Gastrocnemius medialis (tissue), 4 donors: ENCODE measurements around the gene SERTAD2.
A peak's percentile ranks its signal among the peaks of the same experiment; 100 is the strongest.

Experiments used
- CTCF ChIP-seq, 5 experiments: fragments of 450-650 bp in 3 of 5; fragments of 200-600 bp in 2 of 5; sonication (generic) in 2 of 5; IDR thresholded peaks in 4 of 5; conservative IDR thresholded peaks in 1 of 5; 1 replicate in 4 of 5; 2 replicates in 1 of 5; pipeline ENCODE4 v1.5.1; 2016 to 2019; ENCODE audit warnings: antibody characterized with exemption in 5 of 5, mild to moderate bottlenecking in 3 of 5, moderate library complexity in 3 of 5
- POLR2A ChIP-seq, 2 donors: fragments of 450-650 bp; IDR thresholded peaks; one replicate each; pipeline ENCODE4 v1.6.1; 2017; ENCODE audit warnings: antibody characterized with exemption in 2 of 2, mild to moderate bottlenecking in 2 of 2, moderate library complexity in 2 of 2

GRCh38 chr2:64586883-64587481, 66.7 kb downstream of the SERTAD2 start:
- TF ChIP-seq CTCF (IDR thresholded peaks at IDR 0.05 in 4 of 5, conservative IDR thresholded peaks at IDR 0.05 in 1 of 5) (peak; percentile 23 to 56 (median 48)), POLR2A (IDR thresholded peaks at IDR 0.05) (no peak)
